Stimulated activated CD8-positive, alpha-beta memory T cell treated with anti-CD3 and anti-CD28 coated beads, Interleukin-7, amount 100 ng/mL, for 1 hour (primary cell): ENCODE data around the gene POM121L2.
A peak's percentile ranks its signal among the peaks of the same experiment; 100 is the strongest.

ENCODE experiments used
- DNase-seq, 2 donors: peaks; one replicate each; pipeline ENCODE4 v3.0.0-alpha.2; 2020; ENCODE audit warnings: low read depth in 2 of 2

The POM121L2 gene

DNA sequence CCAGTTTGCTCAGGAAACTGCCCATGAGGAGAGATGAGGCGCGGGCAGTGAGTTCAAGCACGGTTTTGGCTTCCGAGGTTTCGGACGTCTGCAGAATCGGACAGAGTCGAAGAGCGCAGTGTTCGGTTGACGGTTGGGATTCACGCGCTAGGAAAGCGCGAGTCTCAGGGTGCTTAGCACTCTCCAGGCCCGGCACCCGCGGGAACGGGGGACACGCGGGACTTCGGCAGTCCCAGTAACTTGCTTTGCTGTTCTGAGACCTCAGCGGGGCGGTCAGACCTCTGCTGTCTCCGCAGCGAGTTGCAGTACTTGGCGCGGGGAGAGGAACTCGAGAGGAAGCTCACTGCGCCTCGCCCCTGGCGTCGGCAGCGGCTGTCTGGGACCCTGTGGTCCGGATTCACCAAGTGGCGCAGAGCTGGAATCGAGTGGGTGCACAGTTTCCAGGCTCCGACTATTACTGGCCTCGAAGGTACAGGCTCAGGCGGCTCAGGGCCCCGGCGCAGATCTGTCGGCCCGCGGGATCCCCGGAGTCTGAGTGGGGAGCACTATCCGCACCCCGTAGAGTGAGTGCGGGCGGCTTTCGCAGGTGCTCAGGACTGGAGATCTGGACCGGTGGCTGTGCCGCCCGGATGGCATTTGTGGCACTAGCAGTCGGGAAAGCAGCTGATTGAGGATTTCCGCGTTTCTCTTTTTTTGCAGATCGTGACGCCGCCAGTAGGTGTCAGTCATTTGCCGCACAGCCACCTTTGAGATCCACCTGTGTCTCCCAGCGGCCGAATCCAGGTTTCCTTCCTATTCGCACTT lies at the start of gene POM121L2:
TSS of gene POM121L2 (minus strand) at position 128 of the 804 bp plus-strand sequence. CDS start at position 25, 103 bp downstream.
- DNase-seq, result peak in 1 of 2 donors; percentile 23

GRCh38 chr6:27359231-27359630 lies 47.2 kb upstream of the POM121L2 start:
- DNase-seq, result no peak

GRCh38 chr6:27358786-27359185 lies 46.7 kb upstream of the POM121L2 start:
- no peak for DNase-seq

DNA sequence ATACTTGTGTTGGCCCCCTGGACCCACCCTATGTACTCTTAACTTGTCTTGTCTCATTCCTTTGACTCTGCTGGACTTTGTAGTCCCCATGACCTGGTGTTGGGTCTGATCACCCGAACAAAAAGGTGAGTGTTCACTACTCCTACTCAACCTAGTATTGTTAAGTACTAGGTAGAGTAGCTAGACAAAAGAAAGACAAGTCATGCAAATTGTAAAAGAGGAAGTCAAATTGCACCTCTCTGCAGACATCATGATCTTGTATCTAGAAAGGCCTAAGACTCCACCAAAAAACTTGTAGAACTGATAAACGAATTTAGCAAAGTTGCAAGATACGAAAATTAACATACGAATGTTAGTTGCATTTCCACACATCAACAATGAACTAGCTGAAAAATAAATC lies 40.8 kb upstream of the POM121L2 start:
- DNase-seq, result no peak

- DNase-seq, result no peak
Observed at GRCh38 chr6:27334141-27334540, 22.1 kb upstream of the POM121L2 start.

DNA sequence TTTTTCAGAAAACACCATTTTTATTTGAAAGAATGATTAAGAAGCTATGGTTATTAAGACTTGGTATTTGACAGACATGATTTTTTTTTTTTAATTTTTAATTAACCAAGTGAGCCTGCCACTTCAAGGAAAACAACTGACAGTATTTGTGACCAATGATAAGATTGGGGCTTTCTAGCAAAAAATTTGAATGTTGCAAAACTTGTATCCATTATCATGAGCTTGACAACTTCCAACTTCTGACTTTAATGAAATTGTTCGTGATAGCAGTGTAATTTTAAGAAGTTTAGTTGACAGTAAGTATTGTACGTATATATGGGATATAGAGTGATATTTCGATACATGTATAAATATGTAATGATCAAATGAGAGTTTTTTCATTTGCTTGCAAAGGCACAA lies 21.6 kb upstream of the POM121L2 start:
- DNase-seq, result no peak

GRCh38 chr6:27332692-27333641 lies 20.9 kb upstream of the POM121L2 start:
- DNase-seq, result no peak

GRCh38 chr6:27327023-27327738 lies 15.1 kb upstream of the POM121L2 start:
- DNase-seq, result no peak

- no peak for DNase-seq
Observed at GRCh38 chr6:27321901-27322300, 9.8 kb upstream of the POM121L2 start.

- no peak for DNase-seq
Observed at GRCh38 chr6:27321370-27321769, 9.3 kb upstream of the POM121L2 start.

GRCh38 chr6:27318973-27319372 lies 6.9 kb upstream of the POM121L2 start:
- no peak for DNase-seq

DNA sequence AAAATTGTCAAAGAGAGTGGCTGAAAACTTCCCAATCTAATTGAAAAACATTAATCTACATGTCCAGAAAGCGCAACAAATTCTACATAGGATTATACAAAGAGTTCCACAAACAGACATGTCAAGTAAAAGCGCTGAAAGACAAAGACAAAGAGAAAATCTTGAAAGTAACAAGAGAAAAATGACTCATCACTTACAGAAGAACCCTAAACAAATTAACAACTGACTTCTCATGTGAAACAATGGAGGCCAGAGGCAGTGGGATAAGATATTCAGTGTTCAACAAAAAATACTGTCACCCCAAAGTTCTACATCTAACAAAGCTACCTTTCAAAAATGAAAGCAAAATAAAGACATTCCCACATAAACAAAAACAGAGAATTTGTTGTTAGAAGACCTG lies 2.0 kb upstream of the POM121L2 start:
- no peak for DNase-seq

DNA sequence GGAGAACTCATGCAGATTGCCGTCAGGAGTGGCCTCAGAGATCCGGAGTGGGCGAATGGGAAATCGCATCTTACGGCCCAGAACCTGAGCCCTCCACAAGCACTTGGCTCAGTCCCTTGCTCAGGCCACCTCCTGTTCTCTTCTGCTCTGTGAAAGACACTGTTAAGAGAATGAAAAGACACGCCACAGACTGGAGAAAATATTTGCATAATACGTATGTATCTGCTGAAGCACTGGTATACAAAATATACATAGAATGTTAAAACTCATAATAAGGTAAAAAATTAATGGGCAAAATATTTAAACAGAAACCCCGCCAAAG lies 838 bp upstream of the POM121L2 start:
- no peak for DNase-seq

GRCh38 chr6:27311806-27312145 lies 297 bp downstream of the POM121L2 start:
- no peak for DNase-seq

GRCh38 chr6:27303613-27304272 lies 8.3 kb downstream of the POM121L2 start:
- DNase-seq, result no peak

DNA sequence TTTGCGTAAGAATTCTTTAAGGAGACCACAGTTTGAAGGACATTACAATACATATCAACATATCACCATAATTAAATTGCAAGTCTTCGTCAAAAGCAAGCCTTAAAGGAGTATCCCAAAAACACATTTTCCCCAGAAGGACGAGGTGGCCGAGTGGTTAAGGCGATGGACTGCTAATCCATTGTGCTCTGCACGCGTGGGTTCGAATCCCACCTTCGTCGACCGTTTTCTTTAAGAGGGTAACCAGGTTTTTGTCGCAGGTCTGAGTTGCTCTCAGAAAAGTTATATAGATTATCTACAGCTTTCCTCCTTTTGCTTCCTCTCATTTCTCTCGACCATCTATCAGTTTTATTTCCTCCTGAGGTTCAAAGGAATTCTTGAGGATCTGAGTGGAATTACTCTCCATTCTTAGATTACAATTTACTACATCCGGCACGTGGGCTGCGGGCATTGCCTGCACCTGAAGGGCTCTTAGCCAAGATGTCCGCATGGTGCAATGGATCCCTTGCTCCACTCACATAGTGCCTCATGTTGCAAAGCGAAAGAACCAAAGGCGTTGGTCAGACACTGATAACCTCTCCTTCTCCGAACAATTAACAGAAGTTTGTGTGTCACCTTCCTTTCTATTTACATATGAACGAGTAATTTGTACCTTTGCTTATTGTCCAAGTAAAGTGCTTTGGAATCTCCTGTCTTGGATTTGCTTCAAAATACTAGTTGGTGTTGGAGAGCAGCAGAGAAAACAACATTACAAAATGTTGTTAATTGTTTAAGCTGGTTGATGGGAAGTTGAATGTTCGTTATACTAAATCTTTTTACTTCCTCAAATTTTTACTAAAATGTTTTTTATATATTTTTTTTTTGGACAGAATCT lies 14.0 kb downstream of the POM121L2 start:
- DNase-seq, result no peak

DNA sequence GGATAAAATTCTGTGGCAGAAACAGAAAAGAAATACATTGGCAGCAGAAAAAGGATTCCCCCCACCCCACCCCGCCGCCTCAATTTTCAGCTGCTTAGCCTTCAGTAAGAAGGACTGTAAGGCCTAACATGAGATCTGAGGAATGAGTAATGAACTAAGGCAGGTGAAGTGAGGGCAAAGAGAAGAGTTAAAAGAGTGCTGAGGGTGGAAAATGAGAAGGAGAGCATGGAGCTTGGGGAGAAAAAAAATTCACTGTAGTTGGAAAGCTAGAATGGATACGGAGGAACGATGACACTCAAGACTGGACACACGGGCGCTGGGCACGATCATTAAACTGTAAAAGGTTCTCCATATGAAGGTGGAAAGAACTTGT lies 14.6 kb downstream of the POM121L2 start:
- no peak for DNase-seq

GRCh38 chr6:27296106-27296783 lies 15.8 kb downstream of the POM121L2 start:
- DNase-seq, result no peak

DNA sequence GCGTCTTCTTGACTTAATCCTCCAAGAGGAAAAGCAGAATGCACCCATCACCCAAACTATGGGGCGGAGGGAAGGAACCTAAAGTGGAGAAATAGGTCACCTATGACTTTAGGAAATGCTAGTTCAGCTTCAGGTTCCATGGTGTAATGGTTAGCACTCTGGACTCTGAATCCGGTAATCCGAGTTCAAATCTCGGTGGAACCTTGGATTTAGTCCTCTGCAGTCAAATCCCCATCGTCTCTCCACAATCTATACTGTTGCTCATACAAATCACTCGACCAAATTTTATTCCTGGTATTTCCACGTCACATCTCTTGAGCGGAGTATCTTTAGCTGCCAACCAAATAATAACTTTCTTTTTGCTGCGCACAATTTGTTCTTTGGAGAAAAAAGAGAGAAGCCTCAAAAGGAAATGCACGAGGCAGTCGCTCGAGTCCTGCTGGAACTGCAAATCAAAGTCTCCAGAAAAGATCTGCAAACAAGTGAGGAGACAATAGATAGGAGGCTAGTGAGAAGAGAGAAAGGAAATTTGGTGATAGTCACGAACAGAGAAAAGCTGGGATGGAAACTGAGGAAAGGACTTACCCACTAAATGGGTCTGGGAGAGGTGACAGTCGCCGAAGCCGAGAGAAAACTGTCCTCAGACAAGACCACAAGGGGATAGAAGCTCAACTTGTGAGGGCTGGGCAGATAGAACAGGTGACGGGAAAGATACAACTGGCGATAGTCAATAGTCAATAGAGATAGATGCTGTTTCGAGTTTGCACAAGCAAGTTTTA lies 16.6 kb downstream of the POM121L2 start:
- DNase-seq, result no peak
